GM23338 (cell line): ENCODE data around the gene RBP2.

Experiments
- CREB1 ChIP-seq: fragments of 250-450 bp; sonication (Bioruptor Pico); IDR thresholded peaks from 2 replicates; pipeline ENCODE4 v1.5.0; 2020; ENCODE audit warnings: low read depth, mild to moderate bottlenecking, moderate library complexity
- ETS1 ChIP-seq: IDR thresholded peaks from 2 replicates; pipeline ENCODE4 v1.6.1; 2016; ENCODE audit warnings: antibody characterized with exemption
- EZH2 ChIP-seq: fragments of 200-600 bp; sonication (generic); IDR thresholded peaks from one replicate; pipeline ENCODE4 v1.8.0; 2017; ENCODE audit warnings: antibody characterized with exemption, mild to moderate bottlenecking, low read depth; ENCODE audit not compliant: unreplicated experiment
- EZH2phosphoT487 ChIP-seq: fragments of 200-600 bp; sonication (generic); IDR thresholded peaks from one replicate; pipeline ENCODE4 v1.8.1; 2018; ENCODE audit warnings: antibody characterized with exemption; ENCODE audit not compliant: unreplicated experiment
- JUNB ChIP-seq: IDR thresholded peaks from one replicate; pipeline ENCODE4 v1.6.1; 2016; ENCODE audit warnings: antibody characterized with exemption; ENCODE audit not compliant: unreplicated experiment
- NANOG ChIP-seq: IDR thresholded peaks from 2 replicates; pipeline ENCODE4 v1.6.1; 2016; ENCODE audit warnings: antibody characterized with exemption, borderline replicate concordance
- POLR2AphosphoS5 ChIP-seq: IDR thresholded peaks from 2 replicates; pipeline ENCODE4 v1.6.1; 2016; ENCODE audit warnings: antibody characterized with exemption, low read depth
- STAT1 ChIP-seq: IDR thresholded peaks from one replicate; pipeline ENCODE4 v1.6.1; 2016; ENCODE audit warnings: antibody characterized with exemption; ENCODE audit not compliant: unreplicated experiment
- ZNF462 ChIP-seq: fragments of 250-450 bp; sonication (Bioruptor Pico); IDR thresholded peaks from 2 replicates; pipeline ENCODE4 v1.5.0; 2020; ENCODE audit warnings: mild to moderate bottlenecking, moderate library complexity
- TF ChIP-seq, protein P1 (sequence below), 2 experiments: fragments of 200-600 bp in 1 of 2; sonication (generic) in 1 of 2; conservative IDR thresholded peaks; 2 replicates each; pipeline versions ENCODE4 v1.5.1 to v1.6.1; 2016 to 2017; ENCODE audit warnings: antibody characterized with exemption in 2 of 2, low read depth in 2 of 2, mild to moderate bottlenecking in 2 of 2, moderate library complexity in 1 of 2
- TF ChIP-seq, protein P2 (sequence below): IDR thresholded peaks from one replicate; pipeline ENCODE4 v1.6.1; 2018; ENCODE audit warnings: antibody characterized with exemption; ENCODE audit not compliant: unreplicated experiment

DNA sequence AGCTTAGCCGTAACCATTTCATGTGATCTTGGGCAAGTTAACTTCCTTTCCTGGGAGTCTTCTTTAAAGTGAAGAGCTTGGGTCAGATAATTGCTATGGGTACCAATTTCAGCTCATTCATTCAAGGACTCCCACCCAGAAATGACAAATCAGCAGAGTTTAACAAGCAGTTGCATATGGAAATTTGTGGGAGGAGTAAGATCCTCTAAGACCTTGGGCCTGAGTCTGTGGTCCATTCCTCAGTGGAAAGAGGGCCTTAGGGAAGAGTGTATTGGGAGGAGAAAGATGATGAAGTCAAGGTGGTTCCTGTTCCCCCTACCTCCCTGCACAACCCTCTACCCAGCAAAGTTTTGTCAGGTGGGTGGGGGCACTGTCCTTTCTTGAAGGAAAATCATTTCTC, 42.1 kb downstream of the RBP2 start:
- TF ChIP-seq, protein P1, sequence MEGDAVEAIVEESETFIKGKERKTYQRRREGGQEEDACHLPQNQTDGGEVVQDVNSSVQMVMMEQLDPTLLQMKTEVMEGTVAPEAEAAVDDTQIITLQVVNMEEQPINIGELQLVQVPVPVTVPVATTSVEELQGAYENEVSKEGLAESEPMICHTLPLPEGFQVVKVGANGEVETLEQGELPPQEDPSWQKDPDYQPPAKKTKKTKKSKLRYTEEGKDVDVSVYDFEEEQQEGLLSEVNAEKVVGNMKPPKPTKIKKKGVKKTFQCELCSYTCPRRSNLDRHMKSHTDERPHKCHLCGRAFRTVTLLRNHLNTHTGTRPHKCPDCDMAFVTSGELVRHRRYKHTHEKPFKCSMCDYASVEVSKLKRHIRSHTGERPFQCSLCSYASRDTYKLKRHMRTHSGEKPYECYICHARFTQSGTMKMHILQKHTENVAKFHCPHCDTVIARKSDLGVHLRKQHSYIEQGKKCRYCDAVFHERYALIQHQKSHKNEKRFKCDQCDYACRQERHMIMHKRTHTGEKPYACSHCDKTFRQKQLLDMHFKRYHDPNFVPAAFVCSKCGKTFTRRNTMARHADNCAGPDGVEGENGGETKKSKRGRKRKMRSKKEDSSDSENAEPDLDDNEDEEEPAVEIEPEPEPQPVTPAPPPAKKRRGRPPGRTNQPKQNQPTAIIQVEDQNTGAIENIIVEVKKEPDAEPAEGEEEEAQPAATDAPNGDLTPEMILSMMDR (conservative IDR thresholded peaks at IDR 0.05; ENCODE audit: low read depth in 2 of 2): no peak
- TF ChIP-seq EZH2 (no peak), POLR2AphosphoS5 (no peak), CREB1 (CRISPR knock-in tag) (no peak), JUNB (no peak), EZH2phosphoT487 (no peak), STAT1 (no peak), ETS1 (no peak), NANOG (no peak), ZNF462 (CRISPR knock-in tag) (no peak)
- TF ChIP-seq, protein P2, sequence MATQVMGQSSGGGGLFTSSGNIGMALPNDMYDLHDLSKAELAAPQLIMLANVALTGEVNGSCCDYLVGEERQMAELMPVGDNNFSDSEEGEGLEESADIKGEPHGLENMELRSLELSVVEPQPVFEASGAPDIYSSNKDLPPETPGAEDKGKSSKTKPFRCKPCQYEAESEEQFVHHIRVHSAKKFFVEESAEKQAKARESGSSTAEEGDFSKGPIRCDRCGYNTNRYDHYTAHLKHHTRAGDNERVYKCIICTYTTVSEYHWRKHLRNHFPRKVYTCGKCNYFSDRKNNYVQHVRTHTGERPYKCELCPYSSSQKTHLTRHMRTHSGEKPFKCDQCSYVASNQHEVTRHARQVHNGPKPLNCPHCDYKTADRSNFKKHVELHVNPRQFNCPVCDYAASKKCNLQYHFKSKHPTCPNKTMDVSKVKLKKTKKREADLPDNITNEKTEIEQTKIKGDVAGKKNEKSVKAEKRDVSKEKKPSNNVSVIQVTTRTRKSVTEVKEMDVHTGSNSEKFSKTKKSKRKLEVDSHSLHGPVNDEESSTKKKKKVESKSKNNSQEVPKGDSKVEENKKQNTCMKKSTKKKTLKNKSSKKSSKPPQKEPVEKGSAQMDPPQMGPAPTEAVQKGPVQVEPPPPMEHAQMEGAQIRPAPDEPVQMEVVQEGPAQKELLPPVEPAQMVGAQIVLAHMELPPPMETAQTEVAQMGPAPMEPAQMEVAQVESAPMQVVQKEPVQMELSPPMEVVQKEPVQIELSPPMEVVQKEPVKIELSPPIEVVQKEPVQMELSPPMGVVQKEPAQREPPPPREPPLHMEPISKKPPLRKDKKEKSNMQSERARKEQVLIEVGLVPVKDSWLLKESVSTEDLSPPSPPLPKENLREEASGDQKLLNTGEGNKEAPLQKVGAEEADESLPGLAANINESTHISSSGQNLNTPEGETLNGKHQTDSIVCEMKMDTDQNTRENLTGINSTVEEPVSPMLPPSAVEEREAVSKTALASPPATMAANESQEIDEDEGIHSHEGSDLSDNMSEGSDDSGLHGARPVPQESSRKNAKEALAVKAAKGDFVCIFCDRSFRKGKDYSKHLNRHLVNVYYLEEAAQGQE: no peak
